HG02610 (cell line): ENCODE measurements around the gene MTARC2.
"Not testable (repeated sequence)": the region's sequence is repeated elsewhere in the genome, so short reads cannot be mapped to it uniquely, and the experiment has no call there.

ENCODE experiments used
- ATAC-seq: cut with Tn5 transposase; IDR thresholded peaks from one replicate; pipeline ENCODE4 v1.9.1; 2021; ENCODE audit warnings: mild to moderate bottlenecking, moderate library complexity; ENCODE audit not compliant: unreplicated experiment

Gene MTARC2

DNA sequence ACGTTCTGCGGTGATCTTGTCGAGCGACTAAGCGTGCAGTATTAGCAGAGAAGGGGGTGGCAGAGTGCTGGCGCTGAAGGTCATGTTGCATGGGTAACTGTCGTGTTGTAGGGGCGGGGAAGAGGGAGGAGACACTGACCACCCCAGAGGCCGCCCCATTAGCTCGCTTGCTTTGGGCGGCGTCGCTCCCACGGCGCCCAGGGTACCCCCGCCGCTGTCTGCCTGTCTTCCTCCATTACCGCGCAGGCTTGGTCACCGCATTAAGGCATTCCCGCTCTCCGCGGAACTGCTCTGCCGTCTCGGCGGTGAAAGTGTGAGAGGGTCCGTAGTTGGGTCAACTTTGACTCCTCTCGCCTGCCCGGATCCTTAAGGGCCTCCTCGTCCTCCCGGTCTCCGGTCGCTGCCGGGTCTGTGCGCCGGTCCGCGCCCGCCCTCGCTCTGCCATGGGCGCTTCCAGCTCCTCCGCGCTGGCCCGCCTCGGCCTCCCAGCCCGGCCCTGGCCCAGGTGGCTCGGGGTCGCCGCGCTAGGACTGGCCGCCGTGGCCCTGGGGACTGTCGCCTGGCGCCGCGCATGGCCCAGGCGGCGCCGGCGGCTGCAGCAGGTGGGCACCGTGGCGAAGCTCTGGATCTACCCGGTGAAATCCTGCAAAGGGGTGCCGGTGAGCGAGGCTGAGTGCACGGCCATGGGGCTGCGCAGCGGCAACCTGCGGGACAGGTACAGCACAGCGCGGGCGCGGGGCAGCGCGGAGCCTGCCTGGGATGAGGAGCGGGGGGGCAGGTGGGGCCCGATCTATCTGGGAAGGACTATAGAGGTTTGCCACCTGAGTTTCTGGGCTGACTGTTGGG, at the start of gene MTARC2:
MTARC2 (plus strand) TSS at position 234 of the 846 bp plus-strand sequence; CDS start at position 444, 210 bp downstream.
- ATAC-seq, result peak; percentile 57

DNA sequence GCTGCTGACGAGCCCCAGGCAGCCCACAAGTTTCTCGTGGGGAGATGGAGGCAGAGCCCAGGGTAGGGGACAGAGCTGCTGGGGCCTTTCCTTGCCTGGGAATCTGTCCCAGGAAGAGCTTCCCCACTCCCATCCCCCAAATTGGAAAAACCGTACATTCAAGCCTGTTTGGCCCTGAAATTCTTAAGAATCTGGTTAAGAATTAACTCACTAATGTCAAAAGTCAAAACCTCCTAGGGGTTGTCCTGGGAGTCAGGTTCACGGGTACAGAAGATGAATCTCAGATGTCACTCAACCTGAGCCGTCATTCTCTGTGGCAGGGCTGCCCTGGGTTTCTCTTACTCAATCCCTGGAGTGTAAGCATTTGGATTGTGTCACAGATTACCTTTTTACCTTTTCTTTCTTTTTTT, 49.5 kb upstream of the MTARC2 start:
- ATAC-seq, result no peak

DNA sequence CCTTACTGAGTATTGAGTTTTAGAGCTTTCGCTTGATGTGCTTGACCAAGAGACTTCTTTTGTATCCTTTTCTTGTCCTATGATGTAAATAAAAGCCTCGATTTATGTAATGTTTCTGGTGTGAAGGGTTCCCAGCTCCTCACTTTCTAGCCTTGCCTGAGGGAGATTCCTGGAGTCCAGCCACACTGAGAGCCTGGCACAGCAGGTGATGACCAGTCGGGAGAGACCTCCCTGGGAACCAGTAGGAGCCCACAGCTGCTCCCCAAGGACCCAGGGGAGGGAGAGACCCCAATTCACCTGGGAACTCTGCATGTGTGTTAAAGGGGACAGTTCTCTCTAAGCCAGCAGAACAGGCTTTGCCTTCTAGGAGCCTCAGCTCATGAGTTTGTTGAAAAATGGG, 49.1 kb upstream of the MTARC2 start:
- no peak for ATAC-seq

DNA sequence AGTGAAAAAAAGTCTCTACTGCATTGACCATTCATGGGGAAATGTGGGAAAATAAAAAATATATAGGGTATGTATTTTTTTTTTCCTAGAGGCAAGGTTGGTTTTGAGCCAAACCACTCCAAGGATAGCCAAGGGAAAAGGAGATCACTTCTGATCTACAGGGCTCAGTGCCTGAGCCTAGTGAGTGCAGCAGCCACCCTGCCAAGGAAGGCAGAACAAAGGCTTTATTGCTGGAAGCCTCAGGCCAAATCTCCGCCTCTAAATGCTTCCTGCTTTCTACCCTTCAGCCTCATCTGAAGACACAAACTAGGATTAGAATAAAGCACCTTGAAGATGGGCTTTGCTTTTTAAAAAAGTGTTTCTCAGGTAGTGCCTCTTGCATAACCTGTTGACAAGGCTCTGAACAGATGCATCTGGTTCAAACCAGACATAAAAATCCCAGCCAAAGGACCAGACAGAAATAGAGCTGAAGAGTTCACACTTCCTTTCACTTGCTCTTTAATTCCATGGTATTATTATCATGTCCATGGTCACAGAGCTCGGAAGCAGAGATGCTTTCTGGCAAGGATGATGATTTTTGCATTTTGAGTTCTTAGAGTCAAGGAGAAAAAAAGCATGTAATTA, 47.5 kb upstream of the MTARC2 start:
- no peak for ATAC-seq

DNA sequence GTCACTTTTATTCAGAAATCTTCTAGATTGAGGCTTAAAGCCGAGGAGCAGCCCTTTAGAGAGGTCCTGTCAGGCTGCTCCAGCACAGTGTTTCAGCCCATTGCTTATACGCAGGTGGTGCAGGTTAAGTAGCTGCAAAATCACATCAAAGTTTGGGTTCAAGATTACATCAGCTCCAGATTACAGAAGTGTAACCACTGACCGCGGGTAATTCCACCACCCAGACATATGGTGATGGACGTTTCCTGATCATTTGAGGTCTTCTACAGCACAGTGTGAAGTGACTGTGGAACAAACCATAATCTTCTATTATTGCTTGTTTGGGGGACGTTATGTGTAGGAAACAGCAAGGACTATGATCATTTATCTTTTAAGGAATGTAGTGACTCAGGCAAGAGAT, 46.1 kb upstream of the MTARC2 start:
- ATAC-seq, result peak; percentile 38

DNA sequence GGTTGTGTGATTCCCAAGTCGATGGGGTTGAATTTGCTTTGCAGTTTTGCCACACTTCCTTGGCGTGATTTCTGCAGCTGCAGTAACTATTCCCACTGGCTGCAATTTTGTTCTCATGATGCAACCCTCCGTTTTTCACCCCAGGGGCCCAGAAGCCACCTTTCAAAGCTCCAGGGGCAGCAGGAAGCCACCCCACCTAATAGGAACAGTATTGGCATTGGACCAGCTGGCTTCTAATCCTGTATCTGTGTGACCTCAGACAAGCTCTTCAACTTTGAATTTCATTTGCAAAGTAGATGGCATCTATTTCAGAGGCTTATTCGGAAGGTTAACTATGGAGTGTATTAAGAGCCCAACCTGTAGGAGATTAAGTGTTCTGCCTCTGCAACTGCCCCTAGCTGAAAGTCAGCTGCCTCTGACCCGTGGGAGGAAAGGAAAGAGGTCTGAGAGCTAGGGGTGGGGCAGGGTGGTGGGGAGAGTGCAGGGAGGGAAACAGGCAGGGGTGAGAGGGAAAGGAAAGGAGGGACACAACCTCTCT, 45.3 kb upstream of the MTARC2 start:
- ATAC-seq, result no peak

DNA sequence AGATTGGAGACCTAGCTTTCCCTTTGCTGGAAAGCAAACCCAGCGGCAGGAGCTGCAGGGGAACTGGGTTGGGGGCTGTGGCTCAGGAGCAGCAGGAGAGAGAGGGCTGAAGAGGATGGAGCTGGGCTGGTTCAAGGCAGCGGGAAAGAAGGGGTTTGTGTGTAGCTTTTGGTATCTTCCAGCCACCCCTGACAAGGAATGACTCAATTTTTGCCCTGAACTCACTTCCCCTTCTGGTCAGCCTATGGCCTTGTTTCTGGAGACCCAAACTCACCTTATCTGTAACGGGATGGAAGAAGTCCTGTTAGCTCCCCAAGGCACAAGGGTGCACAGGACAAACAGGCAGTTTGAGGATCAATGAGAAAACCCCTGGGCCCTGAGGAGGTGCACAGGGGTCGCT, 44.8 kb upstream of the MTARC2 start:
- no peak for ATAC-seq

DNA sequence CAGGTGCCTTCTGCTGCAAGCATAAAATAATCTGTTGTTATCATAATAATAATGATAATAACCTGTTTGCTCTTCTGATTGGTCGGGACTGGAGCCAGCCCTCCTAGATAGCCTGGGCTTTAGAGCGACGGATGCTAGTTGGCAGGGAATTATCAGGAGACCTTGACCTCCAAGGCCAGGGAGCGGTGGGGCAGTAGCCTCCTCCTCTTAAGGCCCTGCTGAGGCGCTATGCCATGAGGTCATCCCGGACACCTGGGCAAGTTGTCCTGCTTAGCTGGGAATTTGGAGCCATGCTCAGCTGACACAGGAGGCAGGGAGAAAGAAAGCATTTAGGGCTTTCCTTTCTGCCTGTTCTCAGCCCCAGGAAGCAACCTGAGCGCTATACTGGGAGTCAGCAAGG, 42.3 kb upstream of the MTARC2 start:
- no peak for ATAC-seq

DNA sequence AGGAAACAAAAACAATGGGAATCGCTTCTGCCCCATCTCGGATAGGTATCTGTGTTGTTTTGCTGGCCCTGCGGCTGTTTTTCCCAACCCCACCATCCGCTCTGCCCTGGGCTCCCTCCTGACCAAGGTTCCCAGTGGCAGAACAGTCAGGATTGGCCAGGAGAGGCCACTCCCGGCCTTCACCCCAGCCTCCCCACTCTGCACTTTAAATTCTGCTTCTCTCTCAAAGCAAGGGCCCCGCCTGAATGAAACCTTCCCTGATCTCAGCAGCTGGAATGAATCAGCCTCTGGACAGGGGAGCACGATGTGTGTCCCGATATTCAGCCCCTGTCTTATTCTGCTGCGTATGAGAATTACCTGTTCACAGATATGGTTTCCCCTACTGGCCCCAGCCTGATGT, 41.6 kb upstream of the MTARC2 start:
- ATAC-seq, result no peak

DNA sequence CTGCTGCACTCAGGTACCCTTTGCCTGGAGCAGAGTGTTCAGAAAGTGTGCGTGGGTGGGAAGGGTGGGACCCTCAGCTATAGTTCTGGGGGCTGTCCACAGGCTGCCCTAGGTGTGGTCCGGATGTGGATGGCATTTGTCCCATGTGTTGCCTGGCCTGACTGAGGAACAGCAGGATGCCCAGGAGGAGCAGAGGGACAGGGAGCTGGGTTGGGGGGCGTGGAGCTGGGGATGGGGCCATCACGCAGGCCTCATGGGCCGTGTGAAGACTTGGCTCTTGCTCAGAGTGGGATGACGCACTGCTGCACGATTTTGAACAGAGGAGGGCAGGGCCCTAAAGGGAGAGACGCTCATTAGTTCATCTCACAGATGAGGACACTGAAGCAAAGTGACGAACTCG, 41.0 kb upstream of the MTARC2 start:
- ATAC-seq, result no peak

DNA sequence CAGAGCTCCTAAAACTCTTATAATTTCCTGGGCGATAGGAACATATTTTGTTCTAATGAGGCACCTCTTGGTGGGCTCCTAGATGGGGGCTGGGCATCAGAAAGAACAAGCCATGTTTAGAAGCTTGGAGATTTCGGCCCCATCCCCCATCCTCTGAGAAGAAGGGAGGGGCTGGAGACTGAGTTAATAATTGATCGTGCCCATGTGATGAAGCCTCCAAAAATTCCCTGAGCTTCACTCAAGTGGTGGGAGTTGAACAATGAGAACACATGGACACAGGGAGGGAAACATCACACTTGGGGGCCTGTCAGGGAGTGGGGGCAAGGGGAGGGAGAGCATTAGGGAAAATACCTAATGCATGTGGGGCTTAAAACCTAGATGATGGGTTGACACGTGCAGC, 39.9 kb upstream of the MTARC2 start:
- ATAC-seq, result no peak

DNA sequence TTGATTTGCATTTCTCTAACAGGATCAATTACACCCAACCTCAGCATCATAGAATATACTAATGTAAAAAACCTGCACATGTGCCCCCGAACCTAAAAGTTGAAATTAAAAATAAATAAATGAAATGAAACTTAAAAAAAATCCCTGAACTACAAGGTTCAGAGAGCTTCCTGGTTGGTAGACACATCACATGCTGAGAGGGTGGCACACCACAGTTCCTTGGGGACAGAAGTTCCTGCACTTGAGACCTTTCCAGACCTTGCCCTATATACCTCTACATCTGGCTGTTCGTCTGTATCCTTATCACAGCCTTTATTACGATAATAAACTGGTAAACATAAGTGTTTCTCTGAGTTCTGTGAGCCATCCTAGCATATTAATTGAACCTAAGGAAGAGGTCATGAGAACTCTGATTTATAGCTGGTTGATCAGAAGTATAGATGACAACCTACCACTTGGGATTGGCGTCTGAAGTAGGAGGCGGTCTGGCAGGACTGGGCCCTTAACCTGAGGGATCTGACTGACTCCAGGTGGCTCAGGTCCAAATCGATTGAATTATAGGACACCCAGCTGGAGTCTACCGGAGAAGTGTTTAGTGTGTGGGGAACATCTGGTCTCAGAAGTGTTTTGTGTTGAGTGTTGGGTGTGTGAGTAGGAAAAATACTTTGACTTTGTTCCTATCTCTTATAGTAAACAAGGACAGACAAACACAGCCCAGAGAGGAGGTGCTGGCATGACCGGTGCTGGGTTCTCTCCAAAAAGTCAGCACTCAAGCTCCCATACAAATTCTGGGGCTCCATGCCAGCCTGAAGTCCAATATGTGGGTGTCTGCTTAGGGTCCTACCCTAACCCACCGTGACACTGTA, 39.0 kb upstream of the MTARC2 start:
- ATAC-seq, result no peak

DNA sequence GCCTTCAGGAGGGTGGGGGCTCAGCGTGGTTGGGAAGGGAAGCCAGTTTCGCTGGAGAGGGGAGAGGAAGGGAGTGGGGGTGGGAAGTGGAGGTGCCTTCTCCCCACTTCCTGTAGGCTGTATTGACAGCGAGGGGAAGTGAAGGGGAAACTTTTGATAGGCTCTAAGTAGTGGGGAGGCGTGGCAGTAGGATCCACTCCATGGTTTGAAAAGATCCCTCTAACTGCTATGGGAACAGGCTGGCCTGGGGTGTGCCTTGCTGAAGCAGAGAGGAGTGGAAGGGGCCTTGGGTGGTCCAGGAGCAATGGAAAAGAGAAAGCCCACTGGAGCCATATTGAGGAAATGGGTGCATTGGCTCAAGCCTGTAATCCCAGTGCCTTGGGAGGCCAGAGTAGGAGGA, 37.8 kb upstream of the MTARC2 start:
- no peak for ATAC-seq

DNA sequence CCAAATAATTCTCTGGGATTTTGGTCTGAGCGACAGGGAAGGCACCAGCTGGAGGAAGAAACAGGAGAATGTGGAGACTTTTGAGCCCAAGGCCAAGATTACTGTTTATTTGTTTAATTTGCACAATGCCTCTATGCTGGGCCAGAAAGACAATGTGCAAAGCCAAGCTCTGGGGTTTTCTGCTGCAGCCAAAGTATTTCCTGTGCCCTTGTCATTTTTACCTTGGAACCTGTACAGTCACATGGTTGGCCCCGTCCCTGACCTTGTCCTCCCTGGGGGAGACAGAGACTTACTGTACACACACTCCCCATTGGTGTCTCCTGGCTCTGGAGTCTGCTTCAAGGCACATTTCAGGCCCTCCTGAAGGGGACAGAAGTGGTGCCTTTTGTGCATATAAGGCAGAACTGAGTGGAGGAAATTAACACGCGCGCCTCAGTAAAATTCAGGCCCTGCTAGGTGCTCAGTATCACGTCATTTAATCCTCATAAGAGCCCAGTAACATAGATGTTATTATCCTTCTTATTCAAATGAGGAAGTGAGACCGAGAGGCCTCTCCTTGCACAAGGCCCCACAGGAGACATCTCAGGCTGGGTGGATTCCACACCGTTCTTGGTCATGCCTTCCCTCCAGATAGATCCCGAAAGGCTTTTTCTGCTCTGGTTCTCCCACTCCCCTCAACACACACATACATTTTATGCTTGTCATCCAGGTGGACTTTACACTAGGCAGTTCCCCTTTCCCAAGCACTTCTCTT, 36.9 kb upstream of the MTARC2 start:
- peak; percentile 79 for ATAC-seq

DNA sequence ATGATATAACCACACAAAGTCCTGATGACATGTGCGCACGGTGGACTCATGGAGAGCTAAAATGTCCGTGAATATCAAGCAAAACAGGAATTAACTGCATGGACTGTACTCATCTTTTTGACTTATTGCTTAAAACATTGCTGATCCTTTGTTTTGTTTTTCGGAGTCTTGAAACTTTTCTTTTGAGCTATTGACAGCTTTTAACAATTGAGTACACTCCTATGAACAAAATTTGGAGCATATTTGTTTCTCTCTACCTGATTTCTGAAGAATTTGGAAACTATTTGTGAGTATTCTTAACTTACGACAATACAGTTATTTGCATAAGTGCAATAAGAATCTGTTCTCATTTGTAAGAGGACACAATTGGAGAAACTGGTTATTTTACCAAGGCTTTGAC, 32.1 kb upstream of the MTARC2 start:
- ATAC-seq, result not testable (repeated sequence)

DNA sequence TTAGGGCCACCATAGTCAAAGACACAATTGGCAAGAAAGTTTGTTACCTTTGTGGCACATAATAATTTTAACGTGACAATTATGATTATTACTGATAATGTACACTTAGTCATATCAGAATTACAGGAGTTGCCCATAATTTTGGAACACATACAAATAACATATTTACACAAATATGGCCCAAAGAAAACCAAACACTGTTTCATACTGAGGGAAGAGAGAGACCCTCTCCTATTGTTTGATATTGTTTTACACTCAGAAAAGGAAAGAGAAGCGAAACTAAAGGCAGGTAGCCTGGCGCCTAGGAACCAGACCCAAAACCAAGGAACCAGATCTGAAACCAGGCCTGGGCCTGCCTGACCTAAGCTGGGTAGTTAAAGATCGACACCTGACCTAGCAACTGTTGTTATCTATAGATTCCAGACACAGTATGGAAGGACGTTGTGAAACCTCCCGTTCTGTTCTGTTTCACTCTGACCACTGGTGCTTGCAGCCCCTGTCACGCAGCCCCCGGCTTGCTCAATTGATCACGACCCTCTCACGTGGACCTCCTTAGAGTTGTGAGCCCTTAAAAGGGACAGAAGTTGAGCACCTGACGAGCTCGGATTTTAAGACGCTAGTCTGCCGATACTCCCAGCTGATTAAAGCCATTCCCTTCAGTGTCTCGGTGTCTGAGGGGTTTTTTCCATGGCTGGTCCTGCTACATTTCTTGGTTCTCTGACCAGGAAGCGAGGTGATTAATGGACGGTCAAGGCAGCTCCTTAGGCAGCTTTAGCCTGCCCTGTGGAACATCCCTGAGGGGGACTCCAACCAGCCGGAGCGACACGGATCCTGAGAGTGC, 30.1 kb upstream of the MTARC2 start:
- ATAC-seq, result no peak

DNA sequence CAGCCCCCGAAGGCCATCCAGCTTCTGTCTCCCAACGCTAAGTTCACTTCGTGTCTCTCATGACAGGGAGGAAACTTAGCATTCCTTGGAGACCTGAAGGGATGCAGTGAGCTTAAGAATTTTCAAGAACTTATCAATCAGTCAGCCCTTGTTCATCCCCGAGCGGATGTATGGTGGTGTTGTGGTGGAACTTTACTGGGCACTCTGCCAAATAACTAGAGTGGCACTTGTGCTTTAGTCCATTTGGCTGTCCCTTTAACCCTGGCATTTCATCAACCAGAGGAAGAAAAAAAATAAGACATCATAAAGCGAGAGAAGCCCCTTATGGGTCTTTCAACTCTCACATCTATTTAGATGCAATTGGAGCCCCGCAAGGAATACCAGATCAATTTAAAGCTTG, 26.9 kb upstream of the MTARC2 start:
- ATAC-seq, result not testable (repeated sequence)

DNA sequence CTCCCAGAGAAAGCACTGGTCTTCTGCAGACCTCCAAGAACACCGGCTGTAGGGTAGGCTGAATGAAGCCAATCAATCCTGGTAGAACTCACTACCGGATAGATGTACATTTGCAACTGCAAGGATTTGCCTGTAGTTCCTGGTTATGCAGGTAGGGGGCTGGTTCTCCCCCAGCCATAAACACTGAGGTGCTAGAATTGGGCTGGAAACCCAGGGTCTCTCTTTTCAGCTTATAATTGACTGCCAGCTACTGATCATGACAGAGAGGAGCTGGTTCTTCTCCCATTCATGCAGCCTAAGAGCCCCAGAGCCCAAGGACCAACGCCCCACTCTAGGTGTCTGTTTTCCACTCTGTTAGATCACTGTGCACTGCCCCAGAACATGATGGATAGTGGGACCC, 21.5 kb upstream of the MTARC2 start:
- ATAC-seq, result no peak

DNA sequence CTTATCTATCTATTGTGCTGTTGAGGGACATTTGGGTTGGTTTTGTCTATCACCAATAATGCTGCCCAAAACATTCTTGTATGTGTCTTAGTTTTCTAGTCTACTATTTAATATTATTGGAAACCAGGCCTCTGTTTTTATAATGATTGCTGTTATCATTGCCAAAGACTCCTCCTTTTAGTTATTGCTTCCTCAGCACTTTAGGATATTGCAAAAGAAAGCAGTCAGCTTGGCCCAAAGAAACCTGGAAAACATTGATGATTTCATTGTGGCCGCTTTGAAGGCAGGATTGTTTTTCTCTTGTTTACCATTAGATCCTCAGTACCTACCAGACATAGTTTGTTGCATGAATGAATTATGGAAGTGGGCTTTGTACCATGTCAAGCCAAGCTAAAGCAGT, 20.6 kb upstream of the MTARC2 start:
- no peak for ATAC-seq

DNA sequence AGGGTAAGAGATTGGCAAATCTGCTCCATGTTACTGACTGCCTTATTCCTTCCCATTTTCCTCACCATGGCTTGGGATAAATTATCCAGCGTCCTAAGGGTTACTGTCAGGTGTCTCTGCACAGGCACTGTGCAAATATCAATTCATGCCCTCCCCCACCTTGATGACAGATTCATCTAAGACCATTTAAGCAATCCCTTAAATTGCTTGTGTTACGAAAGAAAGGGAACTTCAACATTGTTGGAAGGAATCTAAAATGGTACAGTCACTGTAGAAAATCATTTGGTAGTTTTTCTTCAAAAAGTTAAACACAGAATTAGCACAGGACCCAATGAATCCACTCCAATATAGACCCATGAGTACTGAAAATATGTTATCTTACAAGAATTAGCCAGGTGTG, 17.6 kb upstream of the MTARC2 start:
- no peak for ATAC-seq
